ENCODE data around the gene TRAF3.
"Not testable (repeated sequence)": the region's sequence is repeated elsewhere in the genome, so short reads cannot be mapped to it uniquely, and the experiment has no call there.

The TRAF3 gene

GRCh38 chr14:102809870-102810269, 32.6 kb downstream of the TRAF3 start:
- no peak for DNase-seq

DNA sequence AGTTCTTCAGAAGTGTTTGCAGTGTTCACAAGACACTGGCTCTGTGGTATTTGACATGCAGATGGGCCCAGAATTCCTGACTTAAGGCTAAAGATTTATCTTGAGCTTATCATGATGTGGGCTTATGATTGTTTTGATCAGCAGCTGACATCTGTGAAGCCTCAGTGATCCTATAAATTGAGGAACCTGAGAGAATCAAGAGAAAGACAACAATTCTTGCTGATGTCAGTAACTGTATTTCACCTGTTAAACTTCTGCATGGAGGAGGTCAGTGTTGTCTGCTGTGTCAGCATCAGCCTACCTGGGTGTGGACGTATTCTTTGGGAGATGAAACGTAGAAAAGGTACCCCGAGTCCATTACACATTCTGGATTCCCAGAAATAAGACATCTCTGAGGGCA, 33.3 kb downstream of the TRAF3 start:
- DNase-seq: no peak

DNA sequence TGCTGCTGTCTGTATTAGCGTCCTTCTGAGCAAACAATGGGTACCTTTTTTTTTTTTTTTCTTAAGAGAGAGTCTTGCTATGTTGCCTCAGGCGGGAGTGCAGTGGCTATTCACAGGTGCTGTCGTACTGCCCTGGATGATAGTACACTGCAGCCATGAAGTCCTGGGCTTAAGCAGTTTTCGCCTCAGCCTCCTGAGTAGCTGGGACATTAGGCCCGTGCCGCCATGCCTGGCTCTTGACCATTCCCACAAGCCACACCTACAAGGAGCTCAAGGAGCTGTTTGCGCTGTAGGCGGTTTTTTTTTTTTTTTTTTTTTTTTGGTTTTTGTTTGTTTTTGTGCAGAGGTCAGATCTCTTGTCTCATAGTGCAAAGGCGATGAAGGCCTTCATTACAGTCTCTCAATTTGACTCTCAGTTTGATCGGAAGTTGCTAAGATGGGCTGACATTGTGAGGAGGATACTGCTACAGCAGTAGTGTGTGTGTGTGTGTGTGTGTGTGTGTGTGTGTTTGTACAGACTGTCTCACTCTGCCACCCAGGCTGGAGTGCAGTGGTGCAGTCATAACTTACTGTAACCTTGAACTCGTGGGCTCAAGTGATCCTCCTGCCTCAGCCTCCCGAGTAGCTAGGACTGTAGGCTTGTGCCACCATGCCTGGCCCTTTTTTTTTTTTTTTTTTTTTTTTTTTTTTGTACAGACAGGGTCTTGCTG, 34.2 kb downstream of the TRAF3 start:
- no peak for DNase-seq

GRCh38 chr14:102811971-102812370, 34.7 kb downstream of the TRAF3 start:
- DNase-seq: no peak

- DNase-seq: no peak
These were observed 36.4 kb downstream of the TRAF3 start for GRCh38 chr14:102813691-102814090.

DNA sequence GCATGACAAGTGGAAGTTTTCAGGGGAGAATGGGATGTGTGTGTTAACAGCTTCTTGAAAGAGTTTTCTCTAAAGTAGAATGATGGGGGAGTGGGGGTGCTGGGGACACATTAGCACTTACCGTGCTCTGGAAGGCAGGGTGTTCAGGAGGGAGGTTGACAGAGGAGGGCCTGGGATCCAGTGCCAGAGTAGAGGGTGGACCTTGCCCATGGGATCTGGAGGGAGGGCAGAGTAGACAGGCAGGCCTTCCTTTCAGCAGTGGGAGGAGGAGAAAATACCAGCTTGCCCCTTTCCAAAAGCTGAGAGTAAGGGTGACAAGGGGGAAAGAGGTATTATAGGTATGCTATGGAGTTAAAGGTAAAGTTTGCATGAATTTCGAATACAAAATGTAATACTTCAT, 40.1 kb downstream of the TRAF3 start:
- DNase-seq: no peak

DNA sequence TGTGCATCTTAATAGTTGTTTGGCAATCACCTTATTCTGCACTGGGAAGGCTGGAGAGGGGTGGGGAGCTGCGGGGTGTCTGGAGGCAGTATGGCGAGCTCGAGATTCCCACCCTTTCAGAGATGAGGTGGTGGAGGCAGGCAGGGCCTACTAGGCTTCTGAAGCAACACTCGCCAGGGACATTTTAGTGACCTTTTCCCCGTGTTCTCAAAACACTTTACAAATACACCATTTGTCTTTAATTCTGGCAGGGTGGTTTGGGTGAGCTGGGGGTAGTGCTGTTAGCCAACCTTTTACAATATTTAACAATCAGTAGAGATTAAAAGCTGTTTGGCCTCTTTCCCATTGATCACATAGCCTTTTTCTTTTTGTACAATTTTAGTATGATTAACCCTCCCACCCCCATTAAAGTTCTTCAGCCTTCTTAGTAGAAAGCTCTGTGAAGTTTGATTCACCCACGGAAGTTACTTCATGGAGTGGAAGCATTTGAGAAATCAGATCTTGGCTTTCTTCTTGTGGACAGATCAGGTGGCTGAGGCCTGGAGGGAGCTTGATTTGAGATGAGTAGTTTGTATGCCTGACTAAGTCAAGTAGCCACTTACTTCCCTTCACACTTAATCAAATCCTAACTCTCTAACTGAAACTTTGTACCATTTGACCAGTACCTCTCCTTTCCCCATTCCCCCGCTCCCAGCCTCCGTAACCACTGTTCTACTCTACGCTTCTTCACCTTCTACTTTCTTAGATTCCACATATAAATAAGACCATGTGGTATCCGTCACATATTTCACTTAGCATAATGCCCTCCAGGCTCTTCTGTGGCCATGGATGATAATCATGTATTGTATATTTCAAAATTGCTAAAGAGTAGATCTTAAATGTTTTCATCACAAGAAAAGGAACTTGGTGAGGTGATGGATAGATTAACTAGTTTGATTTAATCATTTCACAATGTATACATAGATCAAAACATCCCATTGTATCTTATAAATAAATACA, 41.0 kb downstream of the TRAF3 start:
- no peak for DNase-seq

GRCh38 chr14:102819176-102819628, 42.0 kb downstream of the TRAF3 start:
- no peak for DNase-seq

- no peak for DNase-seq
These were observed 42.6 kb downstream of the TRAF3 start for GRCh38 chr14:102819747-102820330.

- no peak for DNase-seq
These were observed 44.0 kb downstream of the TRAF3 start for GRCh38 chr14:102821252-102821651.

DNA sequence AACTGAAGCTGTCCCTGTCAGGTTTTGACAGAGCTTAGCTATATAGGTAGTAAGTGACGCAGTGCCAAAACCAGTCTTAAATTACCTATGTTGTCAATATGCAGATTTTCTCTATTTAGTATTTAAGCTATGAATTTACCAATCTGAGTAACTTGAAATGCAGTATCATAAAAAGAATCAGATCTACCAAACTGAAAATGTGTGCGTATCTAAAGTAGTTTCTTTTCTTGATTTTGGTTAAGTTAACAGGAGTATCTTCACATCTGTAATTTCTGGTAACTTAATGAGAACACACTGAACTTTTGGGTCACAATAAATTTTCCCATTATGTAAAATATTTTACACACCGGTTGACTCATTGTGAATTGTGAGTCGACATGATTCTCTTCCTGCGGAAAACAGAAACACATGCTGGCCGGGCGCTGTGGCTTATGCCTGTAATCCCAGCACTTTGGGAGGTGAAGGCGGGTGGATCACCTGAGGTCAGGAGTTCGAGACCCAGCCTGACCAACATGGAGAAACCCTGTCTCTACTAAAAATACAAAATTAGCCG, 45.1 kb downstream of the TRAF3 start:
- DNase-seq: no peak

DNA sequence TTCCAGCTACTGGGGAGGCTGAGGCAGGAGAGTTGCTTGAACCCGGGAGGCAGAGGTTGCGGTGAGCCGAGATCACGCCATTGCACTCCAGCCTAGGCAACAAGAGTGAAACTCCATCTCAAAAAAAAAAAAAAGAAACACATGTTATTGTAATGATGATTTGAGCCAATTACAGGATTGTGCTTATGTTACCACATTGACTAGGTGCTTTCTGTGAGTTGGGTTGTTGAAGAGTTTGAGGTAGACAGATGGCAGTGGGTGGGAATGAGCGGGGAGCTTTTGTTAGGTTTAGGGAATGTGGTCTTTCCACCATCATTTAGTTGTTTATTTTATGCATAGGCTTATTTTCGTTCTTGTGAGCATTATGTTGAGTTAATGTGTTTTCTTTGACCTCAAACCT, 45.6 kb downstream of the TRAF3 start:
- not testable (repeated sequence) for DNase-seq

DNA sequence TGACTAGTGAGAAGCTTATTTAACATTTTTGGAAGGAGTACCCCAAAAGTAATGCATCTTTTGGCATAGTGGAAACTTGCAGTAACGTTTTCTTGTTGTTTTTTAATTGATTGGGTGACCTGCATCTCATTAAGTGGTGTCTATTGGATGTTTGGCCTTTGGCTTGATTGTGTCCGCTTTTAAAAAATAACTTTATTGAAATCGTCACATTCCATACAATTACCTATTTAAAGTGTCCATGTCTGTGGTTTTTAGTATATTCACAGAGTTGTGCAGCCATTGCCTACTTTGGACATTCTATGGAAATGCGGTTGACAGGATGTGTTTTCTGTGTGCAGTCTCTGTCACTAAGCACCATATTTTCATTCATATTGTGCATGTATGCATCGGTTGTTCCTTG, 46.3 kb downstream of the TRAF3 start:
- no peak for DNase-seq

DNA sequence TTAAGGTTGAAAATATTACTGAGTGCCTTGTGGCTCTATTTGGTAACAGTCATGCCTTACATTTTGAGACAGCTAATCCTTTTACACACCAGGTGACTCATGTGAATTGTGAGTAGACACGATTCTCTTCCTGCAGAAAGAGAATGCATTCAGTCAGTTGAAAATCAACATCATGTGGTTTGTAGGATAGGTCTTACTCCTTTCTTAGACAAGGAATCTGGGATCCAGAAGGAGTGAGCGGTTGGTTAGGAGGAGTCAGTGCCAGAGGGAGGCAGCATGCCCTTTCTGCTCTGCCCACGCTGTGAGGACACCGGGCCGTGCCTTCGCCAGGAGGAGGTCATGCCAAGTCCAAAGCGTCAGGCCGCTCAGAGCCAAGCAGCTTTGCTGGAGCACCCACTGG, 47.6 kb downstream of the TRAF3 start:
- DNase-seq: peak; percentile 69

- no peak for DNase-seq
These were observed 48.3 kb downstream of the TRAF3 start for GRCh38 chr14:102825307-102826095.

DNA sequence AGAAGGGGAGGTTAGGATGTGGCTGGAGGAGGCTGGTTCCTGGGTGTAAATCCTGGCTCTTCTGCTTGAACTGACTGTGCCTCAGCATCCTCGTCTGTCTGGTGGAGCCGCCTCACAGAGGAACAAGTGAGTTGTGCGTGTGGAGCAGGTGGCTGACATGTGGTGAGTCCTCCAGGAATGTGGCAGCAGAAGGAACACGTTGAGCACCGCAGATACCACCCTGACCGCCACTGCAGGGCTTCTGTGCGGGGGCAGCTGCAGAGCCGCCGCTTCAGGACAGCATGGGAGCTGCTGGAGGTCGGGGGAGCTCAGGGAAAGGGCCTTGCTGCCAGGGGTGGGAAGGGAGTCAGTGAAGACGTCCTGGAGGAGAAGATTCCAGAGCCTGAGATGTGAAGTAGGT, 48.9 kb downstream of the TRAF3 start:
- no peak for DNase-seq

- DNase-seq: no peak
These were observed 49.8 kb downstream of the TRAF3 start for GRCh38 chr14:102826751-102827675.

GRCh38 chr14:102827716-102828115, 50.5 kb downstream of the TRAF3 start:
- DNase-seq: no peak

- no peak for DNase-seq
These were observed 50.9 kb downstream of the TRAF3 start for GRCh38 chr14:102828151-102828550.

- DNase-seq: no peak
These were observed 51.8 kb downstream of the TRAF3 start for GRCh38 chr14:102829016-102829548.

- no peak for DNase-seq
These were observed 53.3 kb downstream of the TRAF3 start for GRCh38 chr14:102830474-102831045.

Data from kidney glomerular epithelial cell (primary cell).